ENCODE results near the gene CHMP2A. TPM values are rescaled to one million over a fixed set of nuclear protein-coding genes. Genes with fewer than 3 reads are reported as not detected.

Gene CHMP2A
- polyA plus RNA-seq (2012; ENCODE audit: insufficient read length, low read depth): 128 TPM

DNA sequence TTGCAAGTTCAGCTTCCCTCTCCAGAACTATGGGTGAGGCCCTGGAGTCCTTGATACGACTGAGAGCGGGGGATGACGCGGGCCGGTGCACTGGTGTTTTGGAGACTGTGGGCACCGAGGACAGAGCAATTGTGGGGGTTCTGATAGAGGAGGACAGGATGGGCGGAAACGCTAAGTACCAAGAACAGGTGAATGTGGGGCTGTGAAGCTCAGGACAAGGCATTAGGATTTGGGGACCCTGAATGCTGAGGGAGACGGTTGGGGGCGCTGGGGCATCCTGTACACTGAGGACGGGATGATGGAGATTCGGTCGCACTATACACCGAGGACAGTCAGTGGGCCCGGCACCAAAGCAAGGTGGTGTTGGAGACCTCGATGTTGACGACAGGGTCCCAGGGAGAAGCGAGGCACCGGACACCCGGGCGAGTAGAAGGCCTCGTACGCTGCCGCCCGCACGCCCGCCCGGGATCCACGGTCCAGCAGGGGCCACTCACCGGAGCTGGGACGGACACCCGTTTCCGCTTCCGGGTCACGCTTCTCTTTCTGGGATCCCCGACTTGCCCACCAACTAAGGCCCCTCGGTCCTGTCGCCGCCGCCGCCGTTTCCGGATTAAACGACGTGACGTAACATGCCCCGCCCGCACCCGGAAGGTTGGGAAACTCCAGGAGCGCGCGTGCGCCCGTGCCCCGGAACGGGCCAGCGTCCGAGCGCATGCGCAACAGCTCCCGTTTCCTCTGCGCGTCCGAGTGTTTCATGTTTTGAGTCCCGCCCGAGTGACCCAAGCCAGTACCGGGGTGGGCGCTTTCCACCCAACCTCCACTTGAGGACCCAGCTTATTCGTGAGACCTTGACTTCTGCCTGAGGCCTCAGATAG is at the start of gene CHMP2A:
CHMP2A (minus strand) TSS at position 612 of the 875 bp plus-strand sequence. CDS start 893 bp downstream, outside the sequence.
- TF ChIP-seq, protein P1, sequence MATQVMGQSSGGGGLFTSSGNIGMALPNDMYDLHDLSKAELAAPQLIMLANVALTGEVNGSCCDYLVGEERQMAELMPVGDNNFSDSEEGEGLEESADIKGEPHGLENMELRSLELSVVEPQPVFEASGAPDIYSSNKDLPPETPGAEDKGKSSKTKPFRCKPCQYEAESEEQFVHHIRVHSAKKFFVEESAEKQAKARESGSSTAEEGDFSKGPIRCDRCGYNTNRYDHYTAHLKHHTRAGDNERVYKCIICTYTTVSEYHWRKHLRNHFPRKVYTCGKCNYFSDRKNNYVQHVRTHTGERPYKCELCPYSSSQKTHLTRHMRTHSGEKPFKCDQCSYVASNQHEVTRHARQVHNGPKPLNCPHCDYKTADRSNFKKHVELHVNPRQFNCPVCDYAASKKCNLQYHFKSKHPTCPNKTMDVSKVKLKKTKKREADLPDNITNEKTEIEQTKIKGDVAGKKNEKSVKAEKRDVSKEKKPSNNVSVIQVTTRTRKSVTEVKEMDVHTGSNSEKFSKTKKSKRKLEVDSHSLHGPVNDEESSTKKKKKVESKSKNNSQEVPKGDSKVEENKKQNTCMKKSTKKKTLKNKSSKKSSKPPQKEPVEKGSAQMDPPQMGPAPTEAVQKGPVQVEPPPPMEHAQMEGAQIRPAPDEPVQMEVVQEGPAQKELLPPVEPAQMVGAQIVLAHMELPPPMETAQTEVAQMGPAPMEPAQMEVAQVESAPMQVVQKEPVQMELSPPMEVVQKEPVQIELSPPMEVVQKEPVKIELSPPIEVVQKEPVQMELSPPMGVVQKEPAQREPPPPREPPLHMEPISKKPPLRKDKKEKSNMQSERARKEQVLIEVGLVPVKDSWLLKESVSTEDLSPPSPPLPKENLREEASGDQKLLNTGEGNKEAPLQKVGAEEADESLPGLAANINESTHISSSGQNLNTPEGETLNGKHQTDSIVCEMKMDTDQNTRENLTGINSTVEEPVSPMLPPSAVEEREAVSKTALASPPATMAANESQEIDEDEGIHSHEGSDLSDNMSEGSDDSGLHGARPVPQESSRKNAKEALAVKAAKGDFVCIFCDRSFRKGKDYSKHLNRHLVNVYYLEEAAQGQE (IDR thresholded peaks at IDR 0.05; ENCODE audit: insufficient read depth in 1 of 2, low read depth in 2 of 2, low read length in 2 of 2): no peak; a peak in 1 of 4 replicates
- peak; percentile 61 for TF ChIP-seq TAF1 (IDR thresholded peaks at IDR 0.05; ENCODE audit: borderline replicate concordance, insufficient read depth, low read length)
- TF ChIP-seq FOXP2 (optimal IDR thresholded peaks at IDR 0.05; ENCODE audit: borderline replicate concordance, extremely low read depth, extremely low read length, insufficient read depth): peak; percentile 79
- peak; percentile 97 for TF ChIP-seq POLR2AphosphoS5 (IDR thresholded peaks at IDR 0.05; ENCODE audit: low read depth, low read length)
- peak; percentile 61; the same call in 1 of the 2 replicates for TF ChIP-seq SIN3A (IDR thresholded peaks at IDR 0.05; ENCODE audit: borderline replicate concordance, insufficient read depth, low read length)

DNA sequence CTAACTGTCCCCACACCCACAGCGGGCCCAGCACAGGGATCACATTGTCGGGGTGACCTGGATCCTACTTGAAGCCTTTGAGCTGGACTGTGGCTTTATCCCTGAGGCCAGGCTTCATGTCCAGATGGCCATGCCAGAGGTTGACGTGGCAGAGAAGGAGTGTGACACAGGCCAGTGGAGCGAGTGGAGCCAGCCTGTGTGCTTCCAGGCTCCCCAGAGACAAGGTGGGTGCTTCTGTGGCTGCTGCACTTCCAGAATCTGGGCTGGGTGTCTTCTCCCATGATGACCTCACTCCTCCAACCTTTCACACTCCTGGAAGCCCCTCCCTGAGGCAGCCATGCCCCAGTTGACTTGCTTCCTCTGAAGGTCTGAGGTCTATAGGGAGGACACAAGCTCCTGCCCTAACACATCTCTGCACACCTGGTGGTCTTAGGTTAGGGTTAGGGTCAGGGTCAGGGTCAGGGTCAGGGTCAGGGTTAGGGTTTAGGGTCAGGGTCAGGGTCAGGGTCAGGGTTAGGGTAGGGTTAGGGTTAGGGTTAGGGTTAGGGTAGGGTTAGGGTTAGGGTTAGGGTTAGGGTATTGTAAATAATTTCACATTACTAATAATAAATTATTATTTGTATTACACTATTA is 31.3 kb upstream of the CHMP2A start:
- TF ChIP-seq POLR2AphosphoS5 (IDR thresholded peaks at IDR 0.05; ENCODE audit: low read depth, low read length): no peak
- TF ChIP-seq, protein P1 (IDR thresholded peaks at IDR 0.05; ENCODE audit: insufficient read depth in 1 of 2, low read depth in 2 of 2, low read length in 2 of 2): no peak
- no peak for TF ChIP-seq TAF1 (IDR thresholded peaks at IDR 0.05; ENCODE audit: borderline replicate concordance, insufficient read depth, low read length)
- no peak for TF ChIP-seq FOXP2 (optimal IDR thresholded peaks at IDR 0.05; ENCODE audit: borderline replicate concordance, extremely low read depth, extremely low read length, insufficient read depth)
- TF ChIP-seq SIN3A (IDR thresholded peaks at IDR 0.05; ENCODE audit: borderline replicate concordance, insufficient read depth, low read length): no peak

DNA sequence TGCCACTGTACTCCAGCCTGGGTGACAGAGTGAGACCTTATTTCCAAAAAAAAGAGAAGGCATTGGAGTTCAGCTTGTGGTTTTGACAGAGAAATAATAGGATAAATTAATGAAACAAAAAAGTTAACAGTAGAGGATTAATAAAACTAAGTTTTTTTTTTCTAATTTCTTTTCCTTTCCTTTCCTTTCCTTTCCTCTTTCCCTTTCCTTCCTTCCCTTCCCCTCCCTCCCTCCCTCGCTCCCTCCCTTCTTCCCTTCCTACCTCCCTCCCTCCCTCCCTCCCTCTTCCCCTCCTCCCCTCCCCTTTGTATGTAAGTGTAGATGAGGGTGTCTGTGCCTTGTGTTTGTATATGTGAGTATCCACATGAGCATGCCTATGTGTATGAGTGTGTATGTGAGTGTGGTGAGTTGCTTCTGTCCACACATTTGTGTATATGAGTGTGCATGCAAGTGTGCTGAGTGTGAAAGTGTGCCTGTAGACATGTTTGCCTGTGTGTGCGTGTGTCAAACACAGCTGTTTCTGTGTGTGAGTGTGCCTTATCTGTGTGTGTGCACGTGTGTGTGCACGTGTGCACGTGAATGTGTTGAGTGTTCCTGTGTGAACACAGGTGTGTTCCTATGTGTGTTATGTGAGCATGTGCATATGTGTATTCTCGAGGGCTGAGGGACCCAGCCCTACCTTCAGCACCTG is 30.7 kb upstream of the CHMP2A start:
- TF ChIP-seq SIN3A (IDR thresholded peaks at IDR 0.05; ENCODE audit: borderline replicate concordance, insufficient read depth, low read length) (no peak), TAF1 (IDR thresholded peaks at IDR 0.05; ENCODE audit: borderline replicate concordance, insufficient read depth, low read length) (no peak), FOXP2 (optimal IDR thresholded peaks at IDR 0.05; ENCODE audit: borderline replicate concordance, extremely low read depth, extremely low read length, insufficient read depth) (no peak), POLR2AphosphoS5 (IDR thresholded peaks at IDR 0.05; ENCODE audit: low read depth, low read length) (no peak)
- TF ChIP-seq, protein P1 (IDR thresholded peaks at IDR 0.05; ENCODE audit: insufficient read depth in 1 of 2, low read depth in 2 of 2, low read length in 2 of 2): no peak

DNA sequence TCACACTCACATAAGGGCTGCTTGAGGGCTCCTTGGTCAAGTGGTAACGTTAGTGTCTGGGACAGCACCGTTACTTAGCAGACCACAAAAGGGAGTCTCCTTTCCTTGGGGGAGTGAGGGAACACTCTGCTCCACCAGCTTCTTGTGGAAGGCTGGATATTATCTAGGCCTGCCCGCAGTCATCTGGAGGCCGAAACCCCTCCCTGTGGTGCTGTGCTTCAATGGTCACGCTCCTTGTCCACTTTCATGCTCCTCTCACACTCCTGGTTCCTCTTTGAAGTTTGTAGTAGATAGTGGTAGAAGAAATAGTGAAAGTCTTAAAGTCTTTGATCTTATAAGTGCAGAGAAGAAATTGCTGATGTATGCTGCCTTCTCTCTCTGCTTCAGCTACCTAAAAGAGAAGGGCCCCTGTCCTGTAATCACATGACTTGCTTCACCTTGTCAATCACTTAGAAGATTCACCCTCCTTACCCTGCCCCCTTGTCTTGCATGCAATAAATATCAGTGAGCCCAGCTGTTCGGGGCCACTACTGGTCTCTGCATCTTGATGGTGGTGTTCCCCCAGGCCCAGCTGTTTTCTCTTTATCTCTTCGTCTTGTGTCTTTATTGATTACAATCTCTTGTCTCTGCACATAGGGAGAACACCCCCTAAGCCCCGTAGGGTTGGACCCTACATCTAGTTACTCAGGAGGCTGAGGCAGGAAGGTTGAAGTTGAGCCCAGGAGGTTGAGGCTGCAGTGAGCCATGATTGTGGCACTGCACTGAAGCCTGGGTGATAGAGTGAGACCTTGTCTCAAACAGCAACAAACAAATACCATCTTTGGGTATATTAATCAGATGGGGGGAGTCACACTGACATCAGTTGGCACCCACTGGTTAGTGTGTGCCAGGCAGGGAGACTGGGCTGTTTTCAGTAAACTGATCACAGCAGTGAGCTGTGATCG is 29.9 kb upstream of the CHMP2A start:
- no peak for TF ChIP-seq FOXP2 (optimal IDR thresholded peaks at IDR 0.05; ENCODE audit: borderline replicate concordance, extremely low read depth, extremely low read length, insufficient read depth)
- TF ChIP-seq, protein P1 (IDR thresholded peaks at IDR 0.05; ENCODE audit: insufficient read depth in 1 of 2, low read depth in 2 of 2, low read length in 2 of 2): no peak
- TF ChIP-seq SIN3A (IDR thresholded peaks at IDR 0.05; ENCODE audit: borderline replicate concordance, insufficient read depth, low read length): no peak
- TF ChIP-seq TAF1 (IDR thresholded peaks at IDR 0.05; ENCODE audit: borderline replicate concordance, insufficient read depth, low read length): no peak
- TF ChIP-seq POLR2AphosphoS5 (IDR thresholded peaks at IDR 0.05; ENCODE audit: low read depth, low read length): no peak

All from PFSK-1 (cell line).